ENCODE measurements around the gene RASA3.

The RASA3 gene

DNA sequence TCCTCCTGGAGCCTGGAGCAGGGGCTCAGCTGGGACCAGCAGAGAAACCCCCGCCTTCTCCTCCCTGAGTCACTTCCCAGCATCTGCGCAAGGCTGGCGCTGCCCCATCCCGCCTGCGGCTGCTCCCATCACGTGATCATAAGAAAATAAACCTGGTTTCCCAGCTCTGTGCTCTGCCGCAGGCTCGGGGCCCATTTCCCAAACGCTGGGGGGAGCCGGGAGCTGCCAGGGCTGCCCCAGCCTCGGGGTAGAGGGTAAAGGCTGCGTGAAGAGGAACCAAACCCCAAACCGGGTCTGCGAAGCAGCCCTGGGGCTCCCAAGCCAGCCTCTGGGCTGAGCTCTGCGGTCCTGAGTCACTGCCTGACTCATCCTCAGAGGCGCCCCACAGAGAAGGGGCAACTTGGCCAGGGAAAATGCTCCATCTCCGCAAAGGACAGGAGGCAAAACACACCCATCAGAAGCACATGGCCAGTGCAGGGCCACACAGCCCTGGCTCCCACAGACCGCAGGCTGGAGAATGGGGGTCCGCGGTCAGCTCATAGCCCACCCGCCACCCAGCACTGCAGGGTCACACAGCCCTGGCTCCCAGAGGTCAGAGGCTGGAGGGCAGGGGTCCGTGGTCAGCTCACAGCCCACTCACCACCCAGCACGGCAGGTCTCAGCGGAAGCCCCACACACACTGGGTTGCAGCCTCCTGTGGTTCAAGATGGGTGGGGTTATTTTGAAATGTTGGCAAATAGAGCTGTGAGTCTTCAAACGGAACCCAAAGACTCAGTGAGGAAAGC lies 67.1 kb downstream of the RASA3 start:
- peak; percentile 77 to 78 for DNase-seq

DNA sequence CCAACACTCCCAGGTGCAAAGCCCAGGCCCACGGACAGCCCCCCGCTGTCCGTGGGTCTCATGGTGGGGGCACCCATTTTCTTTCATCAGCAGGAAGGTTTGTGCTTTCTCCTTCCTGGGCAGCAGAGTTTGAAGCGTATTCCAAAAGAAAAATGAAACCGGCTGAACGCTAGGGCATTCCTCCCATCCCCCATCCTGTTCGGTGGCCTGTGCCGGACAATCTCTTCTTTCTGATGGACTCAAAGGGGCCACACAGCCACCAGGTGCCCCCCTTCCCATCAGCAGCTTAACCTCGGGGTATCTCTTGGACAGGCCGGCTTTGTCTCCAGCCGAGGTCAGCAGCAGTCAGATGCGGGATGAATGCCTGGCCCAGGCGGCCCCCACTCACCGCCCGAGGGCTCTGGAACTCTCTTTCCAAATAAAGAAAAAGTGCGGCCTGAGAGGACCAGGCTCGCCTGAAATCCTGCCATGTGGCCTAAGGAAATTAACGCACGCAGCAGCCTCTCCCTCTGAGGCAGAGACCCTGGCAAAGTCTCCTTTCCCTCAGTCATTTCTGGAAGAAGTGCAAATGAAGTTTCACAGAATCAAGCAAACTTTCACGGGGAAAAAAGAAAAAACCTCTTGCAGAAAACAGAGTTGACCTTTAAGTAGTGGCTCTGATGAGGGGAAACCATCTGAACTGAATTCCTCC lies 67.8 kb downstream of the RASA3 start:
- no peak for DNase-seq

GRCh38 chr13:114063545-114064449 lies 68.6 kb downstream of the RASA3 start:
- DNase-seq: no peak

DNA sequence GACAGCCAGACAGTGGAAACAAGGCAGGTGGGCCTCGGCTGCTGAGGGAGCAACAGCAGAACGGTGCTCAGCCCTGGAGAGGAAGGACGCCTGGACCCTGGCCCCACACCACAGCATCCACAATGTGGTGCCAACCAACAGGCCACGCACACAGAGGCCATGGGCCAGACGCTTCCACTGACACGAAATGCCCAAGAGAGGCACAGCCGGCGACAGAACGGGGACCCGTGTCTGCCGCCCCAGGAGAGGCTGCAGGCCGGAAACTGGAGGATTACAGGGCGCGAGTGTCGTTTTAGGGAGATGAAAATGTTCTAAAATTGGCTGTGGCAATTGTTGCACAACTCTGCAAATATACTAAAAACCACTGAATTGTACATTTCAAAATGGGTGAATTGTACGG lies 69.7 kb downstream of the RASA3 start:
- DNase-seq: no peak

DNA sequence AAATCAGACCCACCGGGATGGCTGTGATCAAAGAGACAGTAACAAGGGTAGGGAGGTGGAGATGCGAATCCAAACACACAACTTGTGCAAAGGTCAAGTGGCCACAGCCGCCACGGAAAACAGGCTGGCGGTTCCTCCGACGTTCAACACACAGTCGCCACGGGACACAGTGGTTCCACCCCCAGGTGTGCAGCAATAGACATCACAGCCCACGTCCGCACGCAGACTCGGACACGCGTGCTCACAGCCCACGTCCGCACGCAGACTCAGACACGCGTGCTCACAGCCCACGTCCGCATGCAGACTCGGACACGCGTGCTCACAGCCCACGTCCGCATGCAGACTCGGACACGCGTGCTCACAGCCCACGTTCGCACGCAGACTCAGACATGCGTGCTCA lies 70.1 kb downstream of the RASA3 start:
- DNase-seq: no peak

DNA sequence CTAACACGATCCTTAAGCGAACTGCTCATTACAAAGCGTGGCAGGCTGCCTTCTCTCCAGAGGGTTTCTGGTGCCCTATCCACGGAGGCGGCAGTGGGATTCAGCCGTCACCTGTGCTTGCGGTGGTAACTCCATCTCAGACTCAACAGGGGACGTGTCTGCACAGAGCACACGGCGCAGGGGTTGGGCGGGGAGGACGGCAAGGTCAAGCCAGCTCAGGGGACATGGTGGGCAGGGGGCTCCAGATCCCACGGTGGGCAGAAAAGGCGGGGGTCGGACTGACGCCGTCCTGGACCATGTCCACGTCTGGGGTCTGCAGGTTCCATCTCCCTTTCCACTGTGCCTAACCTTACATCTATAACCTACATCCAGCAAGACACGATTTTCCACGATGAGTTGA lies 70.7 kb downstream of the RASA3 start:
- no peak for DNase-seq

- no peak for DNase-seq
These were observed 71.4 kb downstream of the RASA3 start for GRCh38 chr13:114061047-114061446.

DNA sequence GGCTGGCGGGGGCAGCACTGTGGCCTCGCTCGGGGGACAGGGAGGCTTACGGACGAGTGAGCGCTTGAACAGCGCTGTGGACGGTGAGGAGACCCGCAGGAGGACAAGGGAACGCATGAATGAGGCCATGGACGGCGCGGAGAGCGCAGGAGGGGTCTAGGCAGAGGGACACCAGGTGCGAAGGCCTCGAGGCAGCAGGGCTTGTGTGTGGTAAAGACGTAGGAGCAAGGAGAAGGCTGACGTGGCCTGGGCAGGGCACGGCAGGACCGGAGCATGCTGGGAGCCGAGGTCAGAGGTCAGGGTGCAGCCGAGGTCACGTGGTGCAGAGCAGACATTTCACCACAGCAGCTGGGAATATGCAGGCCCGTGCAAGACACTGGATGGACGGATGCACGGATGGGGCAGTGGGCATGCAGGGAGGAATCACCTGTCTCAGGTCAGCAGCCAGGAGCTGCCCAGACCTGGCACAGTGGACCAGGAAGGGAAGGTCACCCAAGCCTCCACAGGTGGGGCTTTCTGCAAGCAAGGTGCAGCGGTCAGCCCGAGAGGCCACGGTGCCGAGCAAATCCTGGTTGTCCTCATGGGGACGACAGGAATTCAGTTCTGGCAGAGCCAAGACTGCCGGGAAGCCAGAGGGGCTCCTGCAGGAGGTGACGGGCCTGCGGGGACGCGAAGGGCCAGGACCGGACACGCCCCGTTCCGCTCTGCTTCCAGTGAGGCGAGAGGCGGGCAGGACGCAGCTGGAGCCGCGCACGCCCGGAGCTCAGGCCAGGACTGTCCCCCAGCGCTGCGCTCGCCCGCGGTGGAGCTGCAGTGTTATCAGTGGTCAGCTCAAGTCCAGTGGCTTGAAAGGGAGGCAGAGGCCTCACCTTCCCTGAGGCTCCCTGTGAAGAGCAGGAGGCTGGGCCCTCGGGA lies 72.2 kb downstream of the RASA3 start:
- no peak for DNase-seq

GRCh38 chr13:114059428-114059827 lies 73.0 kb downstream of the RASA3 start:
- no peak for DNase-seq

DNA sequence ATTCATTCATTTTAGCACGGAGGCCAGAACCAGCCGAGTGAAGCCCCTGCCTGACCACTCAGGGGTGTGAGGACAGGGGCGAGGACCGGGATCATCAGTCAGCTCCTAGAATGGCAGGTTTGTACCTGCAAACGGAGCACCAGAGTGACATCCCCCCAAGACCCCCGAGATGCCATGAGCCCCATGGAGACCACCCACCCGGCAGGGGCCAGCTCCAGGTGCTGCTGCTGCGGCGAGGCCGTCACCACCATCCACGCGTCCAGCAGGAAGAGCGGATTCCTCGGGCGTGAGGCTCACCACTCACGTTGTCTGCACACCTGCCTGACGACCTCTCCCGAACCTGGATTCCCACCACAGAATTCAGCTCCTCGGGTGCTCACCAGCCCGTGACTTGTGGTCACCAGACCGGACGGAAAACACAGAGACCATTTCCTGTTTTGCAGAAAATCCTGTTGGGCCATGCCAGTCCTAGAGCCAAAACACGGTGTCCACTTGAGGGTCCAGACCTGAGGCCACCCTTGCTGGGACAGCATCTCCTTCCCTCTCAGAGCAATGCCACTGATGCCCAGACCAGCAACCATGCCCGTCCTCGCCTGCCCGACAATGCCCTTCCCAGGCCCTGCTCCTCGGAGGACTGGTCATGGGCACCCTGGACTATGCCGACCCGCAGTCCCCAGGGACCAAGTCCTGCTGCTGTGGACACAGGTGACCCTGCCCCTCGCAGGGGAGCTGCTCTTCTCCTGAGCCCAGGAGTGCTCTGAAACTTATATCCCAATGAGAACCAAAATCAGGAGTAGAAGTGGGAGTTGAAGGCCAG lies 74.2 kb downstream of the RASA3 start:
- DNase-seq: no peak

GRCh38 chr13:114057166-114058050 lies 75.0 kb downstream of the RASA3 start:
- no peak for DNase-seq

- DNase-seq: no peak
These were observed 76.0 kb downstream of the RASA3 start for GRCh38 chr13:114056205-114057013.

GRCh38 chr13:114055766-114056165 lies 76.7 kb downstream of the RASA3 start:
- DNase-seq: no peak

DNA sequence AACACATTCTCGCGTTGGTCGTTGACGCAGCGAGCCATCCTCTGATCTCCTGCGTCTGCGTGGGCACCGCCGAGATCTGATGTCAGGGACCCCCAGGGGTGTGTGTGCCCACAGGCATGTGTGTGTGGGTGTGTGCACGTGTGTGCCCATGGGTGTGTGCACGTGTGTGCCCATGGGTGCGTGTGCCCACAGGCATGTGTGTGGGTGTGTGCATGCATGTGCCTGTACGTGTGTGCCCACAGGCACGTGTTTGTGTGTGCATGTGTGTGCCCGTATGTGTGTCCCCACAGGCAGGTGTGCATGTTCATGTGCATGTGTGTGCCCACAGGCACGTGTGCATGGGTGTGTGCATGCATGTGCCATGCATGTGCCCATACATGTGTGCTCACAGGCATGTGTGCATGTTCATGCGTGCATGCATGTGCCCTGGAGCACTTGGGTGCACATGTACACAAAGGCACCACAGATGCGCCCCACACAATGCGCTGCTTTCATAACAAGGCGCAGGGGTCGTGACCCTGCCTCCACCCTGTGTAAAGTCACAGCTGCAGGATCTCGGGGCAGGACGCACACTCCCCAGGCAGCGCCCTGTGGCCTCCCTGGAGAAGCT lies 77.5 kb downstream of the RASA3 start:
- no peak for DNase-seq

DNA sequence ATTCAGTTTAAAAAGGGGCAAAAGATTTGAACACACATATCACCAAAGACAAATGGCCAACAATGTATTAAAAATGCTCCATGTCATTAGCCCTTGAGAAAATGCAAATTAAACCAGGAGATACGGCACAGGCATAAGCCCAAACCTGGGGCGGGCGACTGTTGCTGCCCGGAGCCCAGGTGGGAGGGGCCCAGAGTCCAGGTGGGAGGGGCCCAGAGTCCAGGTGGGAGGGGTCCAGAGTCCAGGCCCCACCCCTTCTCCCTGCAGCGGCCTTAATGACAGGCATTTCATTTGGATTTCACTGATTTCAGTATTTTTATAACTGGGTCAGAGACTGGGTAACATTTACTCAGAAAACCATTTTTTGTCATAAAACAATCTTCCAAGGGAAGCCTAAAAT lies 78.2 kb downstream of the RASA3 start:
- no peak for DNase-seq

DNA sequence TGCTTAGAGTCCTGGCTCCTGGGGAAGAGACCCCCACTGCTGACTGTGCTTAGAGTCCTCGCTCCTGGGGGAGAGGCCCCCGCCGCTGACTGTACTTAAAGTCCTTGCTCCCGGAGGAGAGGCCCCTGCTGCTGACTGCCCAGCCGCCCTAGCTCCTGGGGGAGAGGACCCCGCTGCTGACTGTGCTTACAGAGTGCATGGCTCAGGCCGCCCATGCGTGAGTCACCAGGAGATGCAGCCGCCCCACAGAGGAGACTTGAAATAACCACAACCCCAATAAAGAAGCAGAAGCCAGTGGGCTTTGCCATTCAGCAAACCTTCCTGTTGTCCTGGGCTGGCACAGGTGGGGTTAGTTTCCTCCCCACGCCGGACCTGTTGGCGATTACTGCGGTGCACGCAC lies 79.4 kb downstream of the RASA3 start:
- DNase-seq: no peak

- DNase-seq: no peak
These were observed 81.6 kb downstream of the RASA3 start for GRCh38 chr13:114050536-114051450.

- no peak for DNase-seq
These were observed 82.8 kb downstream of the RASA3 start for GRCh38 chr13:114049626-114050101.

Measured in activated CD4-positive, alpha-beta T cell treated with anti-CD3 and anti-CD28 coated beads for 4 hours (primary cell).